Renal pelvis (tissue), 4 donors: ENCODE measurements around the gene IDH3G. TPM values are rescaled to one million over a fixed set of nuclear protein-coding genes. Genes with fewer than 3 reads are reported as not detected.

Experiments
- DNase-seq: peaks from one replicate; pipeline ENCODE4 v3.0.0-alpha.2; 2013
- polyA plus RNA-seq, 3 donors: library from polyadenylated mRNA; unstranded; fragments of 120-200 nt; gene quantifications; one replicate each; pipeline ENCODE4 v1.2.1, GENCODE V29; 2013; ENCODE audit not compliant: insufficient read length in 3 of 3

IDH3G gene
- polyA plus RNA-seq, 3 donors = 87.3 to 103 (median 90.1) TPM

DNA sequence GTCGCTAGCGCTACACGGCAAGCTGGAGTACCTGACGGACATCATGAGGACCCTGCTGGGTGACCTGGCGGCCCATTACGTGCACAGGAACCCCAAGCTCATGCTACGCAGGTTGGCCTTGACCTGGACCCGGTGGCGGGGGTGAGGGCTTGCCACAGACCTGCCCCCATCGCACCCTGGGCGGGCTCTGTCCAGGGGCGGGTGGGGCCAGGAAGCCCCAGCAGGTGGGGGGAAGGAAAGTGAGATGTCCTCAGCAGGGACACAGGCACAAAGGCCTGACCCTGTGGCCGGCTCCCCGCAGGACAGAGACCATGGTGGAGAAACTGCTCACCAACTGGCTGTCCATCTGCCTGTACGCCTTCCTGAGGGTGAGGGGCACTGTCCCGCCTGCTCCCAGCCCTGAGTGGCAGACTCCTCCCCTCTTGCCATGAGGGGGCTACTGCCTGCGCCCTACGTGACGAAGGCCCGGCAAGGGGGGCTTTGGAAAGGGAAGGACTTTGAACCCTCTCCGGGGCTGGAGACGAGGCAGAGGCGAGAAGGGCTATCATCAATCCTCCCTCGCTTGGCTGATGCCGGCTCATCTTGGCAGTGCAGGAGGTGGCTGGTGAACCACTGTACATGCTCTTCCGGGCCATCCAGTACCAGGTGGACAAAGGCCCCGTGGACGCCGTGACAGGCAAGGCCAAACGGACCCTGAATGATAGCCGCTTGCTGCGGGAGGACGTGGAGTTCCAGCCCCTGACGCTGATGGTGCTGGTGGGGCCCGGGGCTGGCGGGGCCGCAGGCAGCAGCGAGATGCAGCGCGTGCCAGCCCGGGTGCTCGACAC, 18.7 kb downstream of the IDH3G start:
- no peak for DNase-seq

DNA sequence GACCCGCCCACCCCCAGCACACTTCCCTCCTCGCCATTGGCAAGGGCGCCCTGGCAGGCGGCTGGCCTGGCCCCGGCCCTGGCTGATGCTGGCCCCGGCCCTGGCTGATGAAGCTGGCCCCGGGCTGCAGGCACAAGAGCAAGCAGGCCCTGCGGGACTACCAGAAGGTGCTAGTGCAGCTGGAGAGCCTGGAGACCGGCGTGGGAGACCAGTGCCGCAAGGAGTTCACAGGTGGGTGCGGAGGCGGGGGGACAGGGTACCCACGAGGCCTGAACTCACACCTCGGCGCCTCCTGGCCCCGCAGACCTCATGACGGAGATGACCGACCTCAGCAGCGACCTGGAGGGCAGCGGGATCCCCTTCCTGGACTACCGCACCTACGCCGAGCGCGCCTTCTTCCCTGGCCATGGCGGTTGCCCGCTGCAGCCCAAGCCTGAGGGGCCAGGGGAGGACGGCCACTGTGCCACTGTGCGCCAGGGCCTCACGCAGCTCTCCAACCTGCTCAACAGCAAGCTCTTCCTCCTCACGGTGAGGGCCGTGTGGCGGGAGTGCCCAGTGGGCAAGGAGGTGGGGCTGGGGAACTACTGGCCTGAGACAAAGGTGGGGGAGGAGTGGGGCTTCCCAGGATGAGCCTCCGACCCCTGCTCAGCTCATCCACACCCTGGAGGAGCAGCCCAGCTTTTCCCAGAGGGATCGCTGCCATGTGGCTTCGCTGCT, 19.4 kb downstream of the IDH3G start:
- no peak for DNase-seq

DNA sequence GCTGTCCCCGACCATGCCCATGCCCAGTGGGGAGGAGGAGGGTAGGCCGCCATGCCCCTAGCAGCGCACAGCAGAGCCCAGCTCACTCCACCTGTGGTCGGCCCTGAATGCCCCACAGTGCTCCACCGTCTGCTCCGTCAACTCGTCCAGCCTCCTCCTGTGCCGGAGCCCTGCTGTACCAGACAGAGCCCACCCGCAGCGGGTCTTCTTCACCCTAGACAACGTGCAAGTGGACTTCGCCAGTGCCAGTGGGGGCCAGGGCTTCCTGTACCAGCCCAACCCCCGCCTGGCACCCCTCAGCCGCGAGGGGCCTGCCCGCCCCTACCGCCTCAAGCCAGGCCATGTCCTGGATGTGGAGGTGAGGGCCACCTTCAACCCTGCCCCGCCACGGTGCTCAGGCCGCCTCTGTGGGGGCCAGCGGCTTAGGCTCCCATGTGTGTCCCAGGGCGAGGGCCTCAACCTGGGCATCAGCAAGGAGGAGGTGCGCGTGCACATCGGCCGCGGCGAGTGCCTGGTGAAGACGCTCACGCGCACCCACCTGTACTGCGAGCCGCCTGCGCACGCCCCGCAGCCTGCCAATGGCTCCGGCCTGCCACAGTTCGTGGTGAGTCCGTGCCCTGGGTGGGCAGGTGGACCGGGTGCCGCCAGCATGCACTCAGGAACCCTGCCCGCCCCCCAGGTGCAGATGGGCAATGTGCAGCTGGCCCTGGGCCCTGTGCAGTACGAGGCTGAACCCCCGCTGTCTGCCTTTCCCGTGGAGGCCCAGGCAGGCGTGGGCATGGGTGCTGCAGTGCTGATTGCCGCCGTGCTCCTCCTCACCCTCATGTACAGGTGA, 20.2 kb downstream of the IDH3G start:
- DNase-seq = no peak

DNA sequence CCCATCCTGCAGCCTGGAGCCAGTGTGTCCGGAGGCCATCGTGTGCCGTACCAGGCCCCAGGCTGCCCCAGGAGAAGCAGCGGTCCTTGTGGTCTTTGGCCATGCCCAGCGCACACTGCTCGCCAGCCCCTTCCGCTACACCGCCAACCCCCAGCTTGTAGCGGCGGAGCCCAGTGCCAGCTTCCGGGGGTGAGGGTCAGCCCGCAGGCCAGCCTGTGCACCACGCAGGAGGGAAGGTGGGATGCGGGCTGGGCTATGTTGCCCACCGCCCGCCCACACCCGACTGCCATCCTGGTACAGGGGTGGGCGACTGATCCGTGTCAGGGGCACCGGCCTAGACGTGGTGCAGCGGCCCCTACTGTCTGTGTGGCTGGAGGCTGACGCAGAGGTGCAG, 21.0 kb downstream of the IDH3G start:
- no peak for DNase-seq

DNA sequence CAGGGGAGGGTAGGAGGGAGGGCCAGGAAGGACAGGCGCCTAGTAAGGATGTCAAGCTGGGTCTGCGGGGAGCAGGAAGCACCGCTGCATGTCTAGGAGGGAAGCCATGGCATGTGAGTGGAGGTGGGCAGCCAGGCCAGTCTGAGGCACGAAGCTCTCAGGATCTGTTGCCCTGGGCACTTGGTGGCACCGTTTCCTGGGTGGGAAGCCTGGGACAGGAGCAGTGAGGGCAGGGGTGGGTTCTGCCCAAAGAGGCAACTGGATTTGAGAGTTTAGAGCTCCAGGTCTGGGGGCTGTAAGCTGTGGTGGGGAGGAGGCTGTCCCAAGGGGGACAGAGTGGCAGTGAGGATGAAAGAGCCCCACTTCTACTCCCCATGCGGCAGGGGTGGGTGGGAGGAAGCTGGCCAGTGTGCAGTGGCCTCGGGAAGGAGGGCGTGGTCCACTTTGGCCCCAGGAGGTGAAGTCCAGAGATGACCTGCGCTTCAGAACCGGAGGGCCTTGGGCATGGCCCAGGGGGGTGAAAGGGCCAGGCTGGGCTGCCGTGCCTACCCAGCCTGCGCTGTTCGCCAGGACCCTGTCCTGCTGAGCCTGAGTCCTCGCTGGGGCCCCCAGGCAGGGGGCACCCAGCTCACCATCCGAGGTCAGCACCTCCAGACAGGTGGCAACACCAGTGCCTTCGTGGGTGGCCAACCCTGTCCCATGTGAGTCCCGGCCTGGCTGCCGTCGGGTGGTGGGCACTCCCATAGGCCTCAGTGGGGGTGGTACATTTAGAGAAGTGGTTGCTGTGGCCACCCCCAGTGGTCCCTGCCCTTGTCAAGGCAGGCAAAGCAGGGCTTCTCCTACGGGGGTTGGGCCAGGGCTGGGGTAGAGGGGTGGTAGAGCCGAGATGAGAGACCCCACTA, 21.6 kb downstream of the IDH3G start:
- no peak for DNase-seq

DNA sequence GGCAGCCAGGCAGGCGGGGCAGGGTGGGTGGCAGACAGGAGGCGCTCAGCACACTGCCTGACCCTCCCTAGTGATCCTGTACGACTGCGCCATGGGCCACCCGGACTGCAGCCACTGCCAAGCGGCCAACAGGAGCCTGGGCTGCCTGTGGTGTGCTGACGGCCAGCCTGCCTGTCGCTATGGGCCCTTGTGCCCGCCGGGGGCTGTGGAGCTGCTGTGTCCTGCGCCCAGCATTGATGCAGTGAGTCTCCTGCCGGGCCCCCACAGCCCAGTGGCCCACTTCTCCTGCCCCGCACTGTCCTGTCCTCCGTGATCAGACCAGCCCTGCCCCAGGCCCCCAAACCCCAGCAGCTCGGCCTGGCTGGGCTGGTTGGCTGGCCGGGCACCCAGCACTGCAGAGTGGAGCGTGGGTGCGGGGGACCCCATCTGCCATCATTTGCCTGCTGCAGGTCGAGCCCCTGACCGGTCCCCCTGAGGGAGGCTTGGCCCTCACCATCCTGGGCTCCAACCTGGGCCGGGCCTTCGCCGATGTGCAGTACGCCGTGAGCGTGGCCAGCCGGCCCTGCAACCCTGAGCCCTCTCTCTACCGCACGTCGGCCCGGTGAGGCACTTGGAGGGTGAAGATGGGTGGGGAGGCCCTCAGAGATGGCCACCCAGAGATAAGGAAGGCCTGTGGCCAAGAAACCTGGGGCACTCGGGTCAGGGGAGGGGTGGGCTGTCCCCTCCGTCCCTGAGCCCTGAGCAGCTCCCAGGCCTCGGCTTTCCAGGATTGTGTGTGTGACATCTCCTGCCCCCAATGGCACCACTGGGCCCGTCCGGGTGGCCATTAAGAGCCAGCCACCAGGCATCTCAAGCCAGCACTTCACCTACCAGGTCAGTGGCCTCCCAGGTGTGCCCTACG, 22.5 kb downstream of the IDH3G start:
- DNase-seq = no peak

DNA sequence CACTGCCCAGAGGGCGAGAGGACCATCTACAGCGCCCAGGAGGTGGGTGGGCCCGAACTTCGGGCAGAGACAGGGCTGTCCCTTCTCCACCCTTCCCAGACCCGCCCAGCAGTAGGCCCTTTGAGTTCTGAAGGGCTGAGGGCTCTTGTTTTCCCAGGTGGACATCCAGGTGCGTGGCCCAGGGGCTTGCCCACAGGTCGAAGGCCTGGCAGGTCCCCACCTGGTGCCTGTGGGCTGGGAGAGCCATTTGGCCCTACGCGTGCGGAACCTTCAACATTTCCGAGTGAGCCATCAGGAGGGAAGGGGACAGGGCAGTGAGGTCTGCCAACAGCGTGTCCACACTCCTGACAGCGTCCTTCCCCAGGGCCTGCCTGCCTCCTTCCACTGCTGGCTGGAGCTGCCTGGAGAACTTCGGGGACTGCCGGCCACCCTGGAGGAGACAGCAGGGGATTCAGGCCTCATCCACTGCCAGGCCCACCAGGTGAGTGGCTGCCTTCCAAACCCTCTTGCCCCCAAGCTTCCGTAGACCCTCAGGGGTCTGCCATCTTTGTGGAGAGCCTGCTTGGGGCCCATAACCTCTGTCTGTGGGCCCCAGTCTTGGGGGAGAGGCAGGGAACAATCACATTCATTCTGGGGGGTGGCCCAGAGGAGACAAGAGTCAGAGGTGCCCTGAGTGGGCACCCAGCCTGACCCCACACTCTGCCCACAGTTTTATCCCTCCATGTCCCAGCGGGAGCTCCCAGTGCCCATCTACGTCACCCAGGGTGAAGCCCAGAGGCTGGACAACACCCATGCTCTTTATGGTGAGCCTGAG, 23.4 kb downstream of the IDH3G start:
- DNase-seq = no peak

DNA sequence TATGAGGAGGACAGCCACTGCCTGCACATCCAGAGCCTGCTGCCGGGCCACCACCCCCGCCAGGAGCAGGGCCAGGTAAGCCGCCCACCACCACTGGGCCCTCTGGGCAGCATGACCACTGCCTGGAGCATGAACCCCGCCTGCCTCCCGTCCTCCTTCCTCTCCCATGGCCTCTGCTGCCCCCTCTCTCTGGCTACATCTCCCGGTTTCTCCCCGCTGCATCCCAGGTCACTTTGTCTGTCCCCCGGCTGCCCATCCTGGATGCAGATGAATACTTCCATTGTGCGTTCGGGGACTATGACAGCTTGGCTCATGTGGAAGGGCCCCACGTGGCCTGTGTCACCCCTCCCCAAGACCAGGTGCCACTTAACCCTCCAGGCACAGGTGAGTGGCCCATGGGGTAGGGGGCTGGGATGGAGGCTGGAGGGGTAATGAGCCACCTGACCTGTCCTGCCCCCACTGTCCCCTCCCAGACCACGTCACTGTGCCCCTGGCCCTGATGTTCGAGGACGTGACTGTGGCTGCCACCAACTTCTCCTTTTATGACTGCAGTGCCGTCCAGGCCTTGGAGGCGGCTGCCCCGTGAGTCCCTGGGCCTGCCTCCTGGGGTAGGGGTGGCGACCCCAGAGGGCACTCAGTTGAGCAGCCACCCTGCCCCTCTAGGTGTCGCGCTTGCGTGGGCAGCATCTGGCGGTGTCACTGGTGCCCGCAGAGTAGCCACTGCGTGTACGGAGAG, 24.1 kb downstream of the IDH3G start:
- DNase-seq = no peak

DNA sequence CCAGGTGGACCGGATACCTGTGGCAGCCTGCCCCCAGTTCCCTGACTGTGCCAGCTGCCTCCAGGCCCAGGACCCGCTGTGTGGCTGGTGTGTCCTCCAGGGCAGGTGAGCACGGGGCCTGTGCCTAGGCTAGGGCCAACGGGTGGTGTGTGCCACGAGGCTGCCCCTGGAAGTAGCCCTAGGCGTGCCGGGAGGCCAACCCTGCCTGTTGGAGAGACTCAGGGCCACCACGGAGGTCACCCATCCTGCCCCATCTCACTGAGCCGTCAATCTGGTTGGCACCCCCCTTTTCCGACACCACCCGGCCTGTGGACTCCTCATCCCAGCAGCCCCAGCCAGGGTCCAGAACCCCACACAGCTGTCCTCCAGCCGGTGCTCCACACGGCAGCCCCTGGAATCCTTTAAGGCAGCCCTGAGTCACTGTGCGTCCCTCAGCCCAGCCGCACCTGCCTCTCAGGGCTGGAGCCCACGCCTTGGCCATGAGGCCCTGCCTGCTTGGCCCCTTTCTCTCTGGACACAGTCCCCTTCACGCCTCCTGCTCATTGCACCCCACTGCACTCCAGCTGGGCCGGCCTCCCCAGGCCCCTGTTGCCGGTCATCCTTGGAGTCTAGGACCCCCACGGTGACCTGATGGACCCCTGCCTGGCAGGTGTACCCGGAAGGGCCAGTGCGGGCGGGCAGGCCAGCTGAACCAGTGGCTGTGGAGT, 24.9 kb downstream of the IDH3G start:
- DNase-seq = no peak

DNA sequence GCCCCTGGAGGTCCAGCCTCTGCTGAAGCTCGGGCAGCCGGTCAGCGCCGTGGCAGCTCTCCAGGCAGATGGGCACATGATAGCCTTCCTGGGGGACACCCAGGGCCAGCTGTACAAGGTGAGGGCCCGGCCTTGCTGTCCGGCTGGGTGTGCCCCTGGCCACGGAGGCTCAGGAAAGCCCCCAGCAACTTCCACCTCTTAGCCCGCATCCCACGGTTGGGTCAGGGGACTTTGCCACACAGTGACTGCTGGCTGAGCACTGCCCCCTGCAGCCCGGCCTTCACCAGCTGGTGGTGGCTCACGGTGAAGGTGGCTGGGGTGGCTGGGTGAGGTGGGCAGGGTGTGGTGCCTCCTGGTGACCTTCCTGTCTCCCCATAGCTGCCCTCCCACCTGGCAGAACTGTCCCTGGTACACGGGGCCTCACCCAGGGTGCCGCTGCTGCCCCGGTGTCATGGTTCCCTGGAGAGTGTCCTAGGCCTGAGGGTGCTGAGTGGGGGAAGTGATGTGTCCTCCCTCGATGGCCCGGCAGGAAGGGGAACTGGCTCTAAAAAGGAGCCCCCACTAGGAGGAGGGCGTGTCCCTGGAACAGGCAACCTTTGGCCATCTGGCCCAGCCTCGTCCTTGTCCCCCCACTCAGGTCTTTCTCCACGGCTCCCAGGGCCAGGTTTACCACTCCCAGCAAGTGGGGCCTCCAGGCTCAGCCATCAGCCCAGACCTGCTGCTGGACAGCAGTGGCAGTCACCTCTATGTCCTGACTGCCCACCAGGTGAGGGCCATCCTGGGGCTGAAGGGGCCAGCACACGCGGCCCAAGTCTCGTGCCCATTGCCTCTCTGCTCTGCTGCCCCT, 25.6 kb downstream of the IDH3G start:
- no peak for DNase-seq

DNA sequence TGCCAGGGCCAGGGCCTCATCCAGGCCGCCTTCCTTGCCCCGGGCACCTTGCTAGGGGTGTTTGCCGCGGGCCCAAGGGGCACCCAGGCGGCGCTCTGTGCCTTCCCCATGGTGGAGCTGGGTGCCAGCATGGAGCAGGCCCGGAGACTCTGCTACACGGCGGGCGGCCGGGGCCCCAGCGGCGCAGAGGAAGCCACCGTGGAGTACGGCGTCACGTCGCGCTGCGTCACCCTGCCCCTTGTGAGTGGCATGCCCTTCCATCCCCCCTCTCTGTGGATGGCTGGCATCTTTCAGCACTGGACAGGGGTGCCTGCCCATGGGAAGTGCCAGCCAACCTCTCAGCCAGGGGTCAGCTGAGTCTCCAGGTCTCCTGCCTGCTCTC, 26.5 kb downstream of the IDH3G start:
- no peak for DNase-seq

DNA sequence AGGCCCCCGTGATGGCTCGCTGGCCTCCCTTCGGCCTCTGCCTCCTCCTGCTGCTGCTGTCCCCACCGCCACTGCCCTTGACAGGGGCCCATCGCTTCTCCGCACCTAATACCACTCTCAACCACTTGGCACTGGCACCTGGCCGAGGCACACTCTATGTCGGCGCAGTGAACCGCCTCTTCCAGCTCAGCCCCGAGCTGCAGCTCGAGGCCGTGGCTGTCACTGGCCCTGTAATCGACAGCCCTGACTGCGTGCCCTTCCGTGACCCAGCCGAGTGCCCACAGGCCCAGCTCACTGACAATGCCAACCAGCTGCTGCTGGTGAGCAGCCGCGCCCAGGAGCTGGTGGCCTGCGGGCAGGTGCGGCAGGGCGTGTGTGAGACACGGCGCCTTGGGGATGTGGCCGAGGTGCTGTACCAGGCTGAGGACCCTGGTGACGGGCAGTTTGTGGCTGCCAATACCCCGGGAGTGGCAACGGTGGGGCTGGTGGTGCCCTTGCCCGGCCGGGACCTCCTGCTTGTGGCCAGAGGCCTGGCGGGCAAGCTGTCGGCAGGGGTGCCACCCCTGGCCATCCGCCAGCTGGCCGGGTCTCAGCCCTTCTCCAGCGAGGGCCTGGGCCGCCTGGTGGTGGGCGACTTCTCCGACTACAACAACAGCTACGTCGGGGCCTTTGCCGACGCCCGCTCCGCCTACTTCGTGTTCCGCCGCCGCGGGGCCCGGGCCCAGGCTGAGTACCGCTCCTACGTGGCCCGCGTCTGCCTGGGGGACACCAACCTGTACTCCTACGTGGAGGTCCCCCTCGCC, 27.1 kb downstream of the IDH3G start:
- no peak for DNase-seq

DNA sequence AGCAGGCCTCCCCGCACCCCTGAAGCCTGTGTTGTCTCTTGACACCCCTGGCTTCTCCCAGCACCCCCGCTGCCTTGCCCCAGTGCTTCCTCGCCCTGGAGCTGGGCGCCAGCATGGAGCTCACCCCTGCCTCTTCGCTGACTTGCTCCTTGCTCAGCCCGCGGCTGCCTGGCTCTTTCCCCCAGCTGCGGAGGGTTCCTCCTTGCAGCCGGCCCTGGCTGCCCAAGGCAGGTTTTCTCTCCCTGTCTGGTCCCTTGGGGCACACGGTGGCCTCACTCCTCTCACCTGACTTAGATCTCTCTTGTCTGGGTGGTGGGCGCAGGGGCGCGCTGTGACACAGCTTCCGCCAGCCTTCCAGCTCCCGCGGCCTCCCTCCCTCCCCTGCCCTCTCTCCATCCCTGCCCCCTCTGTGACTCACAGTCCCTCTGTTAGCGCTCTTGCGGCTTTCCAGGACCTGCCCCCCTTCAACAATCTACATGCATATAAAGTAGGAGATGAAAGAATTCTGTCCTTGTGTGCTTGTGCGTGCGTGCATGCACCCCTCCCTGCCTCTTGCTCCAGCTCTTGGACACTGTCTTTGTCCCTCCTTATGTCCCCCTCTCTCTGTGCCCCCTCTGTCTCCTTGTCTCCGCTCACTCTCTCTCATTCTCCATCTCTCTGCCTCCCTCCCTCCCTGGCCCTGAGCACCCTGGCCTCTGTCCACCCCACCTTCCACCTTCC, 27.9 kb downstream of the IDH3G start:
- DNase-seq = no peak

DNA sequence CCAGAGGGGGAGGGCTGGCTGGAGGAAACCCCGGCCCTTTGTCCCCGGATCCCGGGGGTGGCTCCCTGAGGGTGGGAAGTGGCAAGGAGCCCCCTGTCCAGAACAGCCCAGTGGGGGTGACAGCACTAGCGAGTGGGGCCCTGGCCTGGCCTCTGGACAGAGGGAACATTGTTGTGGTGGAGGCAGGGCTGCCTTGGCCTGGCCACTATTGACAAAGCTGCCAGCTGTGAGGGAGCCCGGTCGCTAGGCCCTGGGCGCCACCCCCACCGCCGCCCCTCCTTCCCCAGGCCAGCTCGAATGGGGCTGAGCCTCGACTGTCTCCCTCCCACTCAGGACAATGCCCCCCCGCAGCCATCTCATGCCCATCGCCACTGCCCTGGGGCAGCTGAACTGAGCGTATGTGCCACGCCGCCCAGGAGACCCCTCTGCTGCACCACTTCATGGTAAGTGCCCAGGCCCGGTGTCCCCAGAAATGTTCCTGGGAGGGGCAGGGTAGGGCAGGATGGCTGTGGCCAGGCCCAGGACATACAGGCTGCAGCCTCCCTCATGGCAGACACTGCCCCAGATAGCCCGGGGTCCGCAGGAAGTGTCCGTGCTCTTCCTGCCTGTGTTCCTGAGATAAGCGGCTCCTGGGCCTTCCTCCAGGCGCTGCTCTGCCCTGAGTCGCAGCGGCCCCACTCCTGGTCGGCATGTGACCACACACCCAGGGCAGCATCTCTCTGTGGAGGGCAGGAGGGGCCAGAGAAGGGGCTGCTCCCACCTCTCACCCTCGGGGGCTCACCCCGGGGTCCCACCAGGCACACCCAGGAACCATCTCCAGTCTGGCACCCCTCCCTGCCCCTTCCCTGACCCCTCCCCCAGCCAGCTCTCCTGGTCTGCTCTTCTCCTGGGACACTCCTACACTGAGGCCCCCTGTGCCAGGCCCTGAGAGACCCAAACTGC, 28.8 kb downstream of the IDH3G start:
- no peak for DNase-seq

DNA sequence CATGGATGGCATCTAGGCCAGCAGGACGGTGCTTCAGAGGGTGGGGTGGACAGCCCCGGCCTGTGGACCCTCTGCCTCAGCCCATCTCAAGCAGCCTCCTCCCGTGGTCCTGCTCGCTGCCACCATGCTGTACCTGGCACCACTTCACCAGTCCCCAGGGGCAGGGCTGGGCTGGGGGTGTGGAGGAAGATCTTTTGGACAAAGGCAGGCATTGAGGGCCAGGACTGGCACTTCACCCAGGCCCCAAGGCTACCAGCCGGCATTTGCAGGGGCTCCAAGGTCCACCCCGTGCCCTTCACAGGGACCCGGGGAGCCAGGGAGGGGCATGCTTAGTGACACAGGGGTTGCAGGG, 29.4 kb downstream of the IDH3G start:
- no peak for DNase-seq
